ENCODE results near the gene MTOR.

Gene MTOR

GRCh38 chr1:11227106-11228077, 35.0 kb downstream of the MTOR start:
- no peak for DNase-seq

GRCh38 chr1:11216074-11216473, 46.3 kb downstream of the MTOR start:
- DNase-seq, result no peak

- no peak for DNase-seq
These were observed 46.9 kb downstream of the MTOR start for GRCh38 chr1:11215381-11216005.

- no peak for DNase-seq
These were observed 47.5 kb downstream of the MTOR start for GRCh38 chr1:11214698-11215380.

- no peak for DNase-seq
These were observed 50.3 kb downstream of the MTOR start for GRCh38 chr1:11211925-11212587.

- no peak for DNase-seq
These were observed 50.9 kb downstream of the MTOR start for GRCh38 chr1:11211461-11211860.

- DNase-seq, result no peak
These were observed 54.3 kb downstream of the MTOR start for GRCh38 chr1:11207898-11208611.

- no peak for DNase-seq
These were observed 57.8 kb downstream of the MTOR start for GRCh38 chr1:11204396-11205190.

- no peak for DNase-seq
These were observed 63.3 kb downstream of the MTOR start for GRCh38 chr1:11198851-11199594.

DNA sequence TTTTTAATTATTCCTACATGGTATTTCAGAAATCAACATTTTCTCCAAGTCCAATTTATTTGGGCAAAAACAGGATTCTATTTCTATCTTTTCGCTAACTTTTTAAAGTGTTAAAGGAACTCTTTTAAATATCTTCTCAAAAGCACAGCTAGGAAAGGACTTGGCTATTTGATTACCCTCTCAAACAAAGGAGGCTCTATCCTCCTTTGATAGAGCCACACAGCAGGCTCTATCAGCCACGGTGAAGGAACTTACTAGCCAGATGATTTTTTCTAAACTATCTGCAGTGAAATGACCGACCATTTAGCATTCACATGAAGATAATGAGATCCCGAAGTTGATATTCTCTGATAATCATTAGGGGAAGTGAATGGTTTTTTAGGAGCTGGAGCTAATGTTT, 64.1 kb downstream of the MTOR start:
- DNase-seq, result no peak

DNA sequence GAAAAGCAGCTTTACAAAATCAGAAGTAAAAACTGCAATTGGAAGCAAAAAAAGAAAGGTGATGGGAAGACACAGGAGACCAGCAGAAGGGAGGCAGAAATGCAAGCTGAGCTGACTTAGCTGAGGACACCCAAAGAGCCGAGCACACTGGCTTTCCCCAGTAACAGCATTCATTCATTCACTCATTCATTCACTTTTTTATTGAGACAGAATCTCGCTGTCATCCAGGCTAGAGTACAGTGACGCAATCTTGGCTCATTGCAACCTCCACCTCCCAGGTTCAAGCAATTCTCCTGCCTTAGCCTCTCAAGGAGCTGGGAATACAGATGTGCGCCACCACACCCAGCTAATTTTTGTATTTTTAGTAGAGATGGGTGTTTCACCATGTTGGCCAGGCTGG, 65.0 kb downstream of the MTOR start:
- no peak for DNase-seq

DNA sequence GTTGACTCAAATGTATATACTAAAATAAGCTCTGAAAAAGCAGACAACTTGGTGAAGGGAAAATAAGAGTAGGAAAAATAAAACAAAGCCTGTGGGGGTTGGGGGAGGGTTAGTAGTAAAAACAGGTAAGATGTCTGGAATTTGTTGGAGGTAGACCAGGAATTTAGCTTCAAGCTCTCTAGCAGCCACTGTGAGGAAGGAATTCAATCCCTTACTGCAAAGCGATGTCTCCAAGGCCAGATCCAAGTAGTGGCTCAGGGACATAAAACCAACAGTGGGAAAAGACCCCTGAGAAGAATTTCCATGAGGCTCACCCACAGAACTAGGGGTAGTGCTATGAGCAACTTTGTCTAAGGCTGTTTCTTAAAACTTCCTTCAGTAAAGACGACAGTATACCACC, 65.4 kb downstream of the MTOR start:
- DNase-seq, result no peak

GRCh38 chr1:11194407-11195176, 67.8 kb downstream of the MTOR start:
- no peak for DNase-seq

GRCh38 chr1:11193376-11193775, 69.0 kb downstream of the MTOR start:
- no peak for DNase-seq

GRCh38 chr1:11188858-11189451, 73.4 kb downstream of the MTOR start, which contains the start of gene ANGPTL7:
Gene ANGPTL7 (plus strand): TSS chr1:11189355. CDS start chr1:11189580, 225 bp downstream.
- no peak for DNase-seq

GRCh38 chr1:11188381-11188780, 74.0 kb downstream of the MTOR start:
- no peak for DNase-seq

DNA sequence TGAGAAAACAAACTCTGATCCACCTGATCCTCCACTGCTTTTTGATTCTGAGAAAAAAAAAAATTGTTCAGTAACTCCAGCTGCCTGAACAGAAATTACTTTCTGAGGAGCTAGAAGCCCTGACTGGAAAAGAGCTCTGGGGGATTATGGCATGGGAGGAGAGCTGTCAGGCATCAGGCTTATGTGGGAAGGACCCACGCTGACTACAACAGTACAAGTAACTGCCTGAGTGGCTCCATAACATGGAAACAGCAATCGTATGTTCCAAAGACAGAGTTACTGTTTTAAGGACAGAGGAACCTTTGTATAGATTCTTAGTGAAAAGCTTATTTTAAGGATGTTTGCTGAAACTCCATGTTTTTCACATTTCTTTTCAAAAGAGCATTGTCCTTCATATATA, 74.4 kb downstream of the MTOR start:
- no peak for DNase-seq

GRCh38 chr1:11187494-11187893, 74.9 kb downstream of the MTOR start:
- no peak for DNase-seq

- DNase-seq, result no peak
These were observed 75.4 kb downstream of the MTOR start for GRCh38 chr1:11187000-11187399.

All from right kidney (tissue), 1 donor.